Astrocyte (in vitro differentiated cells and primary cell): ENCODE measurements around the gene HLCS. TPM values are rescaled to one million over a fixed set of nuclear protein-coding genes. Genes with fewer than 3 reads are reported as not detected.

Source experiments
- DNase-seq: peaks from one replicate; pipeline ENCODE4 v3.0.0-alpha.2; 2010; ENCODE audit warnings: low read depth
- FAIRE-seq: peaks from 2 replicates; lab custom pipeline; 2011; peaks lifted over from hg19 to GRCh38; lab: Jason Lieb, UNC
- H2AFZ ChIP-seq: 2 replicates; pipeline ENCODE4 v1.6.0; 2012; ENCODE audit warnings: low read depth, low read length, inconsistent platforms
- H3K27ac ChIP-seq: 2 replicates; pipeline ENCODE4 v1.5.1; 2011; ENCODE audit warnings: low read depth, low read length, inconsistent platforms
- H3K27me3 ChIP-seq: 2 replicates; pipeline ENCODE4 v1.6.0; 2011; ENCODE audit warnings: low read length, inconsistent platforms; ENCODE audit not compliant: insufficient read depth
- H3K36me3 ChIP-seq: 2 replicates; pipeline ENCODE4 v1.5.1; 2011; ENCODE audit warnings: low read length, inconsistent platforms; ENCODE audit not compliant: insufficient read depth
- H3K4me1 ChIP-seq: 2 replicates; pipeline ENCODE4 v1.5.1; 2011; ENCODE audit warnings: low read length, inconsistent platforms; ENCODE audit not compliant: insufficient read depth
- H3K4me2 ChIP-seq: 2 replicates; pipeline ENCODE4 v1.6.0; 2012; ENCODE audit warnings: low read length, inconsistent platforms
- H3K4me3 ChIP-seq: 2 replicates; pipeline ENCODE4 v1.5.1; 2011; ENCODE audit warnings: low read depth, mild to moderate bottlenecking, low read length, inconsistent platforms; ENCODE audit not compliant: insufficient read depth
- H3K79me2 ChIP-seq: 2 replicates; pipeline ENCODE4 v1.6.0; 2012; ENCODE audit warnings: mild to moderate bottlenecking, low read length, inconsistent platforms; ENCODE audit not compliant: insufficient read depth
- H3K9ac ChIP-seq: 2 replicates; pipeline ENCODE4 v1.6.0; 2012; ENCODE audit warnings: mild to moderate bottlenecking, low read length, inconsistent platforms
- H3K9me3 ChIP-seq: 2 replicates; pipeline ENCODE4 v1.5.1; 2012; ENCODE audit warnings: low read depth, mild to moderate bottlenecking, low read length, inconsistent platforms; ENCODE audit not compliant: insufficient read depth
- H4K20me1 ChIP-seq: 2 replicates; pipeline ENCODE4 v1.6.0; 2012; ENCODE audit warnings: low read length, inconsistent platforms; ENCODE audit not compliant: insufficient read depth
- H3K27ac Mint-ChIP-seq: one replicate; pipeline ENCODE4 v1.8.0; 2021; ENCODE audit warnings: mild to moderate bottlenecking, mixed read lengths; ENCODE audit not compliant: unreplicated experiment
- H3K27me3 Mint-ChIP-seq: one replicate; pipeline ENCODE4 v1.8.0; 2021; ENCODE audit warnings: low read depth, mixed read lengths; ENCODE audit not compliant: unreplicated experiment
- H3K36me3 Mint-ChIP-seq: one replicate; pipeline ENCODE4 v1.8.0; 2021; ENCODE audit warnings: low read depth, mixed read lengths; ENCODE audit not compliant: unreplicated experiment
- H3K4me1 Mint-ChIP-seq: one replicate; pipeline ENCODE4 v1.8.0; 2021; ENCODE audit warnings: low read depth, mixed read lengths; ENCODE audit not compliant: unreplicated experiment
- H3K4me3 Mint-ChIP-seq: one replicate; pipeline ENCODE4 v1.8.0; 2021; ENCODE audit warnings: mild to moderate bottlenecking, moderate library complexity, mixed read lengths; ENCODE audit not compliant: unreplicated experiment
- H3K9me3 Mint-ChIP-seq: one replicate; pipeline ENCODE4 v1.8.0; 2021; ENCODE audit warnings: mild to moderate bottlenecking, mixed read lengths; ENCODE audit not compliant: unreplicated experiment
- EZH2 ChIP-seq: IDR thresholded peaks from 2 replicates; pipeline ENCODE4 v1.6.1; 2012; ENCODE audit warnings: mild to moderate bottlenecking, low read length, inconsistent platforms; ENCODE audit not compliant: insufficient read depth
- total RNA-seq: library from RNA; stranded (reverse); gene quantifications from 2 replicates; pipeline ENCODE4 v1.2.1, GENCODE V29; 2021
- TF ChIP-seq, protein P1 (sequence below): IDR thresholded peaks from 2 replicates; pipeline ENCODE4 v1.5.1; 2011; ENCODE audit warnings: low read depth, mild to moderate bottlenecking, inconsistent platforms, low read length, moderate library complexity; ENCODE audit not compliant: insufficient read depth

The HLCS gene
- total RNA-seq, 1 donor from 2014 or later, result 20.9 TPM

DNA sequence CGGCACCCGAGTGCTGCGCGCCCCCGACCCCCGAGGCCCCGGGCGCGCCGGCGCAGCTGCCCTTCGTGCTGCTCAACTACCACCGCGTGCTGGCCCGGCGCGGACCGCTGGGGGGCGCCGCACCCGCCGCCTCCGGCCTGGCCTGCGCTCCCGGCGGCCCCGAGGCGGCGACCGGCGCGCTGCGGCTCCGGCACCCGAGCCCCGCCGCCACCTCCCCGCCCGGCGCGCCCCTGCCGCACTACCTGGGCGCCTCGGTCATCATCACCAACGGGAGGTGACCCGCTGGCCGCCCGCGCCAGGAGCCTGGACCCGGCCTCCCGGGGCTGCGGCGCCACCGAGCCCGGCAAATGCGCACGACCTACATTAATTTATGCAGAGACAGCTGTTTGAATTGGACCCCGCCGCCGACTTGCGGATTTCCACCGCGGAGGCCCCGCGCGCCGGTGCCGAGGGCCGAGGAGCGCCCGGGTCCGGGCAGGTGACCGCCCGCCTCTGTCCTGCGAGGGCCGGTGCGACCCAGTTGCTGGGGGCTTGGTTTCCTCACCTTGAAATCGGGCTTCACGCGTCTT lies 218.6 kb downstream of the HLCS start:
- Histone ChIP-seq H3K4me2 (peak overlapping the region; percentile 83), H4K20me1 (no peaks in the 10 kb centered on the region), H3K4me3 (peak overlapping the region; percentile 43), H3K27ac (no peak overlapping the region), H3K9ac (peak overlapping the region; percentile 67), H3K9me3 (no peaks in the 10 kb centered on the region), H2AFZ (peak overlapping the region; percentile 62), H3K79me2 (no peaks in the 10 kb centered on the region), H3K4me1 (peaks cover 36% of the 10 kb centered on the region), H3K27me3 (no peaks in the 10 kb centered on the region), H3K36me3 (no peaks in the 10 kb centered on the region)
- H3K27ac Mint-ChIP-seq, result peak overlapping the region; percentile 62
- FAIRE-seq, result no peak
- peaks cover 10% of the 10 kb centered on the region for H3K27me3 Mint-ChIP-seq
- peak; percentile 16 for DNase-seq
- H3K36me3 Mint-ChIP-seq, result no peaks in the 10 kb centered on the region
- H3K4me3 Mint-ChIP-seq, result peak overlapping the region; percentile 77
- peaks cover 24% of the 10 kb centered on the region for H3K4me1 Mint-ChIP-seq
- peaks cover 1% of the 10 kb centered on the region for H3K9me3 Mint-ChIP-seq
- TF ChIP-seq, protein P1, sequence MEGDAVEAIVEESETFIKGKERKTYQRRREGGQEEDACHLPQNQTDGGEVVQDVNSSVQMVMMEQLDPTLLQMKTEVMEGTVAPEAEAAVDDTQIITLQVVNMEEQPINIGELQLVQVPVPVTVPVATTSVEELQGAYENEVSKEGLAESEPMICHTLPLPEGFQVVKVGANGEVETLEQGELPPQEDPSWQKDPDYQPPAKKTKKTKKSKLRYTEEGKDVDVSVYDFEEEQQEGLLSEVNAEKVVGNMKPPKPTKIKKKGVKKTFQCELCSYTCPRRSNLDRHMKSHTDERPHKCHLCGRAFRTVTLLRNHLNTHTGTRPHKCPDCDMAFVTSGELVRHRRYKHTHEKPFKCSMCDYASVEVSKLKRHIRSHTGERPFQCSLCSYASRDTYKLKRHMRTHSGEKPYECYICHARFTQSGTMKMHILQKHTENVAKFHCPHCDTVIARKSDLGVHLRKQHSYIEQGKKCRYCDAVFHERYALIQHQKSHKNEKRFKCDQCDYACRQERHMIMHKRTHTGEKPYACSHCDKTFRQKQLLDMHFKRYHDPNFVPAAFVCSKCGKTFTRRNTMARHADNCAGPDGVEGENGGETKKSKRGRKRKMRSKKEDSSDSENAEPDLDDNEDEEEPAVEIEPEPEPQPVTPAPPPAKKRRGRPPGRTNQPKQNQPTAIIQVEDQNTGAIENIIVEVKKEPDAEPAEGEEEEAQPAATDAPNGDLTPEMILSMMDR, result no peak
- TF ChIP-seq EZH2, result no peak

DNA sequence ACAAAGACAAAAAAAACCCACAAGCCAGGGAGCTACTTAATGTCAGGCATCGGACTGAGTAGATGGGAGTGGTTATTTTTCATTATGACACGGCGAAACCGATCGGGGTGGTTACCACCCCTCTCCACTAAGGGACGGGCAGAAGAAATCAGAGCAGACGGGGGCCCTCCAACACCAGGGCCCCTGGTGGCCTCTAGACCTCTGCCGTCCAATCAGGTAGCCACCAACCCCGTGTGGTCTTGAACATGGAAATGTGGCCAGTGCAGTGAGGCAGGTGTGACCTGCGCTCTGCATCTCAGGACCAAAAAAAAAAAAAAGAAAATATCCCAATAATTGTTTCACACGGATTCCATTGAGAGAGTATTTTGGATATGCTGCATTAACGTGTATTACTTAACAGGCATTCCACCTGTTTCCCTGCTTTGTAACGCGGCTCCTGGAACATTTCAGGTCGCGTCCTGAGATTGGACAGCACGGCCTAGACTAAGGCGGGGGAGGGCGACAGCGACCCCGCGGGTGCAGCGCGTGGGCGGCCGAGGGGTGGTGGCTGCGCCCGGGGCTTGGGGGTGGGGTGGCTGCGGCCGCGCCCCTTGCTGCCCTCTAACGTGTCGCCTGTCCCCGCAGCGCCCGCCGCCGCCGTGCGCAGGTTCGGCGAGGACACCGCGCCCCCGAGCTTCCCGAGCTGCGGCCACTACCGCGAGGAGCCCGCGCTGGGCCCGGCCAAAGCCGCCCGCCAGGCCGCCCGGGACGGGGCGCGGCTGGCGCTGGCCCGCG lies 219.2 kb downstream of the HLCS start:
- H3K27me3 Mint-ChIP-seq, result peaks cover 11% of the 10 kb centered on the region
- H3K27me3 ChIP-seq, result no peaks in the 10 kb centered on the region
- H4K20me1 ChIP-seq, result no peaks in the 10 kb centered on the region
- no peaks in the 10 kb centered on the region for H3K9me3 ChIP-seq
- peaks cover 1% of the 10 kb centered on the region for H3K9me3 Mint-ChIP-seq
- H3K36me3 ChIP-seq, result no peaks in the 10 kb centered on the region
- peak overlapping the region; percentile 83 for H3K4me2 ChIP-seq
- H3K27ac ChIP-seq, result no peak overlapping the region
- TF ChIP-seq, protein P1, result no peak
- no peak for TF ChIP-seq EZH2
- peaks cover 32% of the 10 kb centered on the region for H3K4me1 ChIP-seq
- no peaks in the 10 kb centered on the region for H3K79me2 ChIP-seq
- H3K4me1 Mint-ChIP-seq, result peaks cover 18% of the 10 kb centered on the region
- no peak overlapping the region for H2AFZ ChIP-seq
- H3K36me3 Mint-ChIP-seq, result no peaks in the 10 kb centered on the region
- DNase-seq (no peak), FAIRE-seq (no peak)
- H3K4me3 Mint-ChIP-seq, result peak overlapping the region; percentile 85
- H3K27ac Mint-ChIP-seq, result peak overlapping the region; percentile 90
- H3K9ac ChIP-seq, result peak overlapping the region; percentile 35
- peak overlapping the region; percentile 28 for H3K4me3 ChIP-seq

DNA sequence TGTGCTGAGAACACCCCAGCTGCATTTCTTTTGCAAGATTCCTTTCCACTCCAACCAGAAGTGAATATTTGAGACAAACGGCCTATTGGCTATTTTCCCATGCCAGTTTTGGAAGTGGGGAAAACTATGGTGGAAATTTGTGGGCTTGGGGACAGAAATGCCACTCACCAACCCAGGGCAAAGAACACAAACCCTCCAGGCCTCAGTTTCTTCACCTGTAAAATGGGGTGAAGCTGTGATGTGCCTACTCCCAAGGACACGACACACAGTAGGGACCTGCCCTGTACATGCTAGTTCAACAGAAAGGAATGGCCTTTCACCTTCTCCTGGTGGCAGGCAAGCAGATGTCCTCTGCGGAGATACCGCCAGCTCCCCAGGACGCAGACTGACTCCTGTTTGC lies 221.0 kb downstream of the HLCS start:
- Mint-ChIP-seq H3K4me1 (peaks cover 14% of the 10 kb centered on the region), H3K27me3 (peaks cover 11% of the 10 kb centered on the region), H3K9me3 (peaks cover 1% of the 10 kb centered on the region), H3K36me3 (no peaks in the 10 kb centered on the region), H3K27ac (no peak overlapping the region), H3K4me3 (no peak overlapping the region)
- H3K9me3 ChIP-seq, result no peaks in the 10 kb centered on the region
- FAIRE-seq, result no peak
- H3K36me3 ChIP-seq, result no peaks in the 10 kb centered on the region
- H3K27ac ChIP-seq, result no peak overlapping the region
- no peak overlapping the region for H2AFZ ChIP-seq
- H3K27me3 ChIP-seq, result no peaks in the 10 kb centered on the region
- no peaks in the 10 kb centered on the region for H3K79me2 ChIP-seq
- TF ChIP-seq, protein P1, result no peak
- TF ChIP-seq EZH2, result no peak
- no peak overlapping the region for H3K4me3 ChIP-seq
- peaks cover 21% of the 10 kb centered on the region for H3K4me1 ChIP-seq
- no peak for DNase-seq
- H3K9ac ChIP-seq, result no peak overlapping the region
- H3K4me2 ChIP-seq, result no peak overlapping the region
- no peaks in the 10 kb centered on the region for H4K20me1 ChIP-seq
